ENCODE data around the gene PRPSAP1.

PRPSAP1 gene

GRCh38 chr17:76277300-76278267 is 76.1 kb downstream of the PRPSAP1 start:
- no peak overlapping the region for H3K4me3 ChIP-seq (ENCODE audit: low read depth, low read length)
- no peak for DNase-seq (ENCODE audit: low read depth)
- no peak for TF ChIP-seq CTCF (IDR thresholded peaks at IDR 0.05; ENCODE audit: low read depth, low read length, missing control alignments)

- TF ChIP-seq CTCF (IDR thresholded peaks at IDR 0.05; ENCODE audit: low read depth, low read length, missing control alignments) = no peak
- H3K4me3 ChIP-seq (ENCODE audit: low read depth, low read length) = no peak overlapping the region
- DNase-seq (ENCODE audit: low read depth) = no peak
Measured at GRCh38 chr17:76276461-76277299, 77.0 kb downstream of the PRPSAP1 start.

- no peak overlapping the region for H3K4me3 ChIP-seq (ENCODE audit: low read depth, low read length)
- no peak for DNase-seq (ENCODE audit: low read depth)
- no peak for TF ChIP-seq CTCF (IDR thresholded peaks at IDR 0.05; ENCODE audit: low read depth, low read length, missing control alignments)
Measured at GRCh38 chr17:76276069-76276431, 77.7 kb downstream of the PRPSAP1 start.

- H3K4me3 ChIP-seq (ENCODE audit: low read depth, low read length) = no peak overlapping the region; the same call in 1 of the 2 replicates
- no peak for TF ChIP-seq CTCF (IDR thresholded peaks at IDR 0.05; ENCODE audit: low read depth, low read length, missing control alignments)
- DNase-seq (ENCODE audit: low read depth) = no peak
Measured at GRCh38 chr17:76275382-76276068, 78.2 kb downstream of the PRPSAP1 start.

- no peak for DNase-seq (ENCODE audit: low read depth)
- no peak for TF ChIP-seq CTCF (IDR thresholded peaks at IDR 0.05; ENCODE audit: low read depth, low read length, missing control alignments)
- H3K4me3 ChIP-seq (ENCODE audit: low read depth, low read length) = no peak overlapping the region
Measured at GRCh38 chr17:76274112-76274956, 79.4 kb downstream of the PRPSAP1 start.
